ENCODE measurements around the gene OR4D11. TPM values are rescaled to one million over a fixed set of nuclear protein-coding genes. Genes with fewer than 3 reads are reported as not detected.

OR4D11 gene
- total and polyA plus RNA-seq, 9 of the 15 experiments (the other 6 are each of a cell fraction or from before 2014, with no cell fraction given): not detected

- 0% methylated on average over 2 of the region's 2 CpGs for WGBS (ENCODE audit: insufficient coverage, low coverage, missing lambda C conversion rate)
- no TSS peak for BruUV-seq (replicated peaks)
- FAIRE-seq (no peak), DNase-seq (ENCODE audit: extremely low read depth in 1 of 4, low spot score in 3 of 4) (no peak), ATAC-seq (no peak)
- ChIA-PET POLR2A (no interaction called here), CTCF (ENCODE audit: low intra/inter-chr PET ratio) (no interaction called here)
- no peak within 1 kb of the TSS for H3K27ac ChIP-seq (ENCODE audit: extremely low read depth, low read depth, low read length)
- no peaks in the 10 kb centered on the region for H4K20me1 ChIP-seq (replicated peaks; ENCODE audit: control insufficient read depth, insufficient read depth, low read length)
- H3K4me3 ChIP-seq: no peak within 1 kb of the TSS
- H3K27me3 ChIP-seq (ENCODE audit: control insufficient read depth in 2 of 2, insufficient read depth in 2 of 2, low read length in 2 of 2): peaks cover 7 to 11% of the 10 kb centered on the region in 2 experiments
- in situ Hi-C loops (cut with MboI) (no loop called here), intact Hi-C loops (cut with micrococcal nuclease) (no loop called here)
- H3K9ac ChIP-seq (ENCODE audit: insufficient read depth in 1 of 2, low read depth in 2 of 2, low read length in 2 of 2): no peak within 1 kb of the TSS
- H3K79me2 ChIP-seq (ENCODE audit: control insufficient read depth, insufficient read depth, low read length): no peaks in the 10 kb centered on the region
- no peaks in the 10 kb centered on the region for H3K9me3 ChIP-seq (replicated peaks; ENCODE audit: control insufficient read depth, insufficient read depth, low read depth, low read length)
- H3K36me3 ChIP-seq (ENCODE audit: control insufficient read depth, insufficient read depth, low read length): no peaks in the 10 kb centered on the region
- no peak within 1 kb of the TSS for H3K4me2 ChIP-seq (ENCODE audit: insufficient read depth, low read length)
- H3K9me1 ChIP-seq (ENCODE audit: control insufficient read depth, insufficient read depth, low read length): no peaks in the 10 kb centered on the region
- H3K4me1 ChIP-seq (replicated peaks in 1 of 2; ENCODE audit: control insufficient read depth in 2 of 2, insufficient read depth in 2 of 2, low read length in 2 of 2): no peaks in the 10 kb centered on the region
- H2AFZ ChIP-seq (ENCODE audit: low read depth, low read length): no peak within 1 kb of the TSS
- TF ChIP-seq TEAD4 (IDR thresholded peaks at IDR 0.05; ENCODE audit: low read length) (no peak), TEAD4 (CRISPR knock-in tag; IDR thresholded peaks at IDR 0.05; ENCODE audit: borderline replicate concordance) (no peak), ETV5 (CRISPR knock-in tag; IDR thresholded peaks at IDR 0.05; ENCODE audit: low read depth) (no peak), ELF4 (CRISPR knock-in tag; IDR thresholded peaks at IDR 0.05) (no peak), ZBTB9 (CRISPR knock-in tag; IDR thresholded peaks at IDR 0.05) (no peak), CLOCK (CRISPR knock-in tag; IDR thresholded peaks at IDR 0.05; ENCODE audit: borderline replicate concordance) (no peak), CUX1 (CRISPR knock-in tag; IDR thresholded peaks at IDR 0.05) (no peak), MTA2 (IDR thresholded peaks at IDR 0.05; ENCODE audit: low read depth) (no peak), RHOXF2B (CRISPR knock-in tag; conservative IDR thresholded peaks at IDR 0.05) (no peak)
These were observed 46.7 kb upstream of the OR4D11 start, which contains the start of gene OR4D6 for GRCh38 chr11:59456661-59457060. Gene OR4D6 (plus strand): TSS chr11:59456961. CDS start chr11:59456961, 0 bp downstream.

Data from K562 (cell line).